A549 (cell line): ENCODE data around the gene GMDS. TPM values are rescaled to one million over a fixed set of nuclear protein-coding genes. Genes with fewer than 3 reads are reported as not detected.

Source experiments
- ATAC-seq, 2 experiments: fragments of 200-7000 bp in 1 of 2; fragments of >200 bp in 1 of 2; cut with Nextera tagmentation in 1 of 2; cut with Tn5 transposase in 1 of 2; 3 replicates each; pipeline versions ENCODE4 v1.8.0 to v1.9.1; 2018 to 2020; ENCODE audit warnings: mild to moderate bottlenecking in 1 of 2, moderate library complexity in 1 of 2
- CTCF ChIA-PET: fragments of 300-600 bp; sonication (Branson Sonifier 250); formaldehyde crosslinking; extraction: SDS; loops from one replicate; lab custom pipeline; 2021; ENCODE audit warnings: antibody characterized with exemption, inconsistent platforms; lab: Yijun Ruan, JAX
- POLR2A ChIA-PET: fragments of 350-600 bp; formaldehyde crosslinking; extraction: SDS; loops from one replicate; lab custom pipeline; 2021; ENCODE audit warnings: antibody characterized with exemption, inconsistent platforms; lab: Yijun Ruan, JAX
- DNase-seq, 2 experiments: peaks; one replicate each; pipeline versions ENCODE4 v3.0.0 to v3.0.0-alpha.2; 2011 to 2016; ENCODE audit warnings: low read depth in 1 of 2, low spot score in 1 of 2
- FAIRE-seq: peaks from 2 replicates; lab custom pipeline; 2011; peaks lifted over from hg19 to GRCh38; lab: Jason Lieb, UNC
- H3K27ac ChIP-seq, 2 experiments: fragments of >200 bp; sonication (Bioruptor Twin); formaldehyde crosslinking; 3 replicates each; pipeline ENCODE4 v1.5.1; 2016 to 2017
- H3K4me1 ChIP-seq: fragments of >200 bp; sonication (Bioruptor Twin); formaldehyde crosslinking; 3 replicates; pipeline ENCODE4 v1.6.1; 2016
- H3K4me2 ChIP-seq: fragments of >200 bp; sonication (Bioruptor Twin); formaldehyde crosslinking; 3 replicates; pipeline ENCODE4 v1.6.1; 2016
- H3K4me3 ChIP-seq: fragments of >200 bp; sonication (Bioruptor Twin); formaldehyde crosslinking; 3 replicates; pipeline ENCODE4 v1.5.1; 2016
- H3K9me3 ChIP-seq: fragments of >200 bp; sonication (Bioruptor Twin); formaldehyde crosslinking; 3 replicates; pipeline ENCODE4 v1.6.1; 2016
- BCL3 ChIP-seq: fragments of >200 bp; sonication (Bioruptor Twin); formaldehyde crosslinking; IDR thresholded peaks from 3 replicates; pipeline ENCODE4 v1.6.1; 2016
- CBX8 ChIP-seq: fragments of 200-600 bp; sonication (generic); IDR thresholded peaks from 2 replicates; pipeline ENCODE4 v1.6.1; 2016
- CEBPB ChIP-seq, 2 experiments: fragments of >200 bp in 1 of 2; sonication (Bioruptor Twin) in 1 of 2; formaldehyde crosslinking in 1 of 2; IDR thresholded peaks; 2 replicates each; pipeline ENCODE4 v1.6.1; 2012 to 2016
- CHD2 ChIP-seq: fragments of 150-350 bp; IDR thresholded peaks from 2 replicates; pipeline ENCODE4 v1.6.1; 2014; ENCODE audit warnings: low read length; ENCODE audit not compliant: partially characterized antibody
- CHD4 ChIP-seq: fragments of 200-600 bp; sonication (generic); IDR thresholded peaks from 2 replicates; pipeline ENCODE4 v1.6.1; 2016; ENCODE audit warnings: antibody characterized with exemption, mild to moderate bottlenecking, borderline replicate concordance
- CTCF ChIP-seq: fragments of >200 bp; sonication (Bioruptor Twin); formaldehyde crosslinking; IDR thresholded peaks from 3 replicates; pipeline ENCODE4 v1.5.1; 2016
- E2F6 ChIP-seq: IDR thresholded peaks from 2 replicates; pipeline ENCODE4 v1.6.1; 2012; ENCODE audit warnings: low read depth, borderline replicate concordance
- EHF ChIP-seq: fragments of 250-450 bp; sonication (Bioruptor Pico); IDR thresholded peaks from 2 replicates; pipeline ENCODE4 v1.5.0; 2020; ENCODE audit warnings: mild to moderate bottlenecking
- FOSB ChIP-seq: fragments of 250-450 bp; sonication (Bioruptor Pico); IDR thresholded peaks from 2 replicates; pipeline ENCODE4 v1.5.0; 2020; ENCODE audit warnings: mild to moderate bottlenecking, moderate library complexity
- FOSL2 ChIP-seq, 2 experiments: fragments of 450-650 bp in 1 of 2; fragments of >200 bp in 1 of 2; sonication (Bioruptor Twin) in 1 of 2; formaldehyde crosslinking; IDR thresholded peaks; 2 replicates each; pipeline versions ENCODE4 v1.5.0 to v1.6.1; 2016 to 2020; ENCODE audit warnings: mild to moderate bottlenecking in 1 of 2, moderate library complexity in 1 of 2
- HMGXB4 ChIP-seq: fragments of 250-450 bp; sonication (Bioruptor Pico); IDR thresholded peaks from 2 replicates; pipeline ENCODE4 v1.5.0; 2021; ENCODE audit warnings: mild to moderate bottlenecking, moderate library complexity, borderline replicate concordance
- HOXB13 ChIP-seq: fragments of 250-450 bp; sonication (Bioruptor Pico); IDR thresholded peaks from 2 replicates; pipeline ENCODE4 v1.5.0; 2020; ENCODE audit warnings: low read depth, mild to moderate bottlenecking, moderate library complexity
- MAFK ChIP-seq: fragments of 450-650 bp; IDR thresholded peaks from 2 replicates; pipeline ENCODE4 v1.6.1; 2014; ENCODE audit not compliant: partially characterized antibody
- MAZ ChIP-seq: fragments of 150-350 bp; IDR thresholded peaks from 2 replicates; pipeline ENCODE4 v1.6.1; 2014; ENCODE audit warnings: antibody characterized with exemption, low read depth, low read length, borderline replicate concordance
- NR3C1 ChIP-seq: fragments of >200 bp; sonication (Bioruptor Twin); formaldehyde crosslinking; IDR thresholded peaks from 3 replicates; pipeline ENCODE4 v1.6.1; 2017
- PBX3 ChIP-seq: IDR thresholded peaks from 2 replicates; pipeline ENCODE4 v1.6.1; 2012
- PHF8 ChIP-seq: fragments of 200-600 bp; sonication (generic); IDR thresholded peaks from 2 replicates; pipeline ENCODE4 v1.6.1; 2016; ENCODE audit warnings: low read depth, mild to moderate bottlenecking, antibody characterized with exemption, moderate library complexity, borderline replicate concordance
- RNF2 ChIP-seq: fragments of 200-600 bp; sonication (generic); IDR thresholded peaks from 2 replicates; pipeline ENCODE4 v1.6.1; 2016; ENCODE audit warnings: low read depth, mild to moderate bottlenecking, antibody characterized with exemption, moderate library complexity, borderline replicate concordance
- SMC3 ChIP-seq: fragments of >200 bp; sonication (Bioruptor Twin); formaldehyde crosslinking; IDR thresholded peaks from 3 replicates; pipeline ENCODE4 v1.6.1; 2018; ENCODE audit warnings: inconsistent platforms
- SREBF2 ChIP-seq: fragments of 450-650 bp; IDR thresholded peaks from 2 replicates; pipeline ENCODE4 v1.6.1; 2014; ENCODE audit warnings: mild to moderate bottlenecking, moderate library complexity
- TFCP2L1 ChIP-seq: fragments of 250-450 bp; sonication (Bioruptor Pico); IDR thresholded peaks from 2 replicates; pipeline ENCODE4 v1.5.0; 2021; ENCODE audit warnings: mild to moderate bottlenecking
- TP53 ChIP-seq: fragments of 250-450 bp; sonication (Bioruptor Pico); IDR thresholded peaks from 2 replicates; pipeline ENCODE4 v1.5.0; 2021; ENCODE audit warnings: mild to moderate bottlenecking, moderate library complexity
- WGBS: methylation state at CpG from one replicate; pipeline ENCODE4 v1.1.6; 2017; ENCODE audit errors: missing lambda C conversion rate; 5-methylcytosine and 5-hydroxymethylcytosine counted together
- polyA plus RNA-seq, 4 experiments: library from polyadenylated mRNA; depleted of rRNA in 3 of 4; stranded (reverse); fragments of >200 nt; fragmentation: RNase III in 1 of 4; extraction: RNeasy Plus Mini Kit Qiagen cat#74134 plus additional on column Dnase treatment in 1 of 4; gene quantifications; 2 replicates in 3 of 4; 3 replicates in 1 of 4; pipeline ENCODE4 v1.2.3, GENCODE V29; 2011 to 2017

Gene GMDS
- polyA plus RNA-seq, 2 of the 4 experiments (the other 2 are of a cell fraction): 9.9 to 12.4 TPM

GRCh38 chr6:1595271-1596087 is 649.9 kb downstream of the GMDS start:
- ATAC-seq (peak in 1 of 2 experiments; percentile 32; a peak in 2 of 6 replicates), FAIRE-seq (no peak), DNase-seq (no peak)
- Histone ChIP-seq H3K4me3 (no peak overlapping the region), H3K4me1 (peaks cover 18% of the 10 kb centered on the region), H3K27ac (no peak overlapping the region; a peak in 1 of 6 replicates), H3K4me2 (peak overlapping the region; percentile 58; the same call in 2 of the 3 replicates), H3K9me3 (no peaks in the 10 kb centered on the region)
- TF ChIP-seq FOSL2 (IDR thresholded peaks at IDR 0.05) (no peak), FOSL2 (CRISPR knock-in tag; IDR thresholded peaks at IDR 0.05) (no peak), SMC3 (no peak), TP53 (CRISPR knock-in tag) (no peak), RNF2 (no peak), FOSB (no peak), NR3C1 (no peak), CEBPB (IDR thresholded peaks at IDR 0.05) (no peak), BCL3 (no peak), EHF (no peak), PBX3 (no peak), TFCP2L1 (CRISPR knock-in tag) (no peak), CBX8 (no peak), SREBF2 (no peak), E2F6 (no peak), CHD2 (no peak), HOXB13 (CRISPR knock-in tag) (no peak), MAFK (no peak), CHD4 (no peak), MAZ (no peak), HMGXB4 (CRISPR knock-in tag) (no peak)
- CTCF ChIA-PET: interaction anchor here (0.6 to 4.8 kb wide), 33 partner anchors 10 to 1508 kb away, joined by 3 to 49 read pairs (median 6); partner anchors contain the start of gene MYLK4
- 55% methylated on average over 14 of the region's 28 CpGs for WGBS
- POLR2A ChIA-PET: no interaction called here

GRCh38 chr6:1594445-1595200 is 650.8 kb downstream of the GMDS start:
- 92% methylated on average over 22 of the region's 33 CpGs for WGBS
- no peak overlapping the region for H3K27ac ChIP-seq
- TF ChIP-seq PHF8 (no peak), CTCF (no peak)
- H3K4me3 ChIP-seq: no peak overlapping the region
- no peak overlapping the region for H3K4me2 ChIP-seq
- POLR2A ChIA-PET: no interaction called here
- ATAC-seq (no peak), DNase-seq (no peak), FAIRE-seq (no peak)
- peaks cover 18% of the 10 kb centered on the region for H3K4me1 ChIP-seq
- no peaks in the 10 kb centered on the region for H3K9me3 ChIP-seq
- CTCF ChIA-PET: interaction anchor here (1.3 to 4.8 kb wide), 7 partner anchors 40 to 1394 kb away, joined by 3 to 32 read pairs (median 12); partner anchors contain the start of gene MYLK4
